SK-N-SH treated with all-trans-retinoic acid at 6 μM for 48 hours (cell line): ENCODE results near the gene DENND1B.
A peak's percentile ranks its signal among the peaks of the same experiment; 100 is the strongest.

Experiments
- ATAC-seq: fragments of 200-7000 bp; cut with Tn5 transposase; 3 replicates; pipeline ENCODE4 v1.9.1; 2020; ENCODE audit warnings: mild to moderate bottlenecking, moderate library complexity
- BACH2 ChIP-seq: fragments of 250-450 bp; sonication (Bioruptor Pico); IDR thresholded peaks from 2 replicates; pipeline ENCODE4 v1.9.0; 2021; ENCODE audit warnings: mild to moderate bottlenecking, borderline replicate concordance
- CREB5 ChIP-seq: fragments of 250-450 bp; sonication (Bioruptor Pico); IDR thresholded peaks from 2 replicates; pipeline ENCODE4 v1.5.1; 2020; ENCODE audit warnings: low read depth, mild to moderate bottlenecking, moderate library complexity
- CSDC2 ChIP-seq: fragments of 250-450 bp; sonication (Bioruptor Pico); IDR thresholded peaks from 2 replicates; pipeline ENCODE4 v1.5.0; 2020; ENCODE audit warnings: mild to moderate bottlenecking, moderate library complexity
- CSRNP3 ChIP-seq: fragments of 250-450 bp; sonication (Bioruptor Pico); IDR thresholded peaks from 2 replicates; pipeline ENCODE4 v1.5.1; 2021; ENCODE audit warnings: mild to moderate bottlenecking, moderate library complexity
- GLIS3 ChIP-seq: fragments of 250-450 bp; sonication (Bioruptor Pico); IDR thresholded peaks from 2 replicates; pipeline ENCODE4 v1.5.0; 2020; ENCODE audit warnings: mild to moderate bottlenecking, moderate library complexity
- ISL1 ChIP-seq: fragments of 250-450 bp; sonication (Bioruptor Pico); IDR thresholded peaks from 2 replicates; pipeline ENCODE4 v2.1.2; 2022; ENCODE audit warnings: mild to moderate bottlenecking, moderate library complexity
- OSR1 ChIP-seq: fragments of 250-450 bp; sonication (Bioruptor Pico); IDR thresholded peaks from 2 replicates; pipeline ENCODE4 v1.8.0; 2022; ENCODE audit warnings: moderate library complexity, mild to moderate bottlenecking, inconsistent platforms
- PATZ1 ChIP-seq: fragments of 250-450 bp; sonication (Bioruptor Pico); IDR thresholded peaks from 2 replicates; pipeline ENCODE4 v1.8.0; 2020; ENCODE audit warnings: mild to moderate bottlenecking, moderate library complexity, borderline replicate concordance
- PPARA ChIP-seq: fragments of 250-450 bp; sonication (Bioruptor Pico); IDR thresholded peaks from 2 replicates; pipeline ENCODE4 v1.5.0; 2020; ENCODE audit warnings: mild to moderate bottlenecking, borderline replicate concordance
- RARB ChIP-seq: fragments of 250-450 bp; sonication (Bioruptor Pico); IDR thresholded peaks from 2 replicates; pipeline ENCODE4 v1.8.0; 2021; ENCODE audit warnings: mild to moderate bottlenecking, moderate library complexity
- SNAI2 ChIP-seq: fragments of 250-450 bp; sonication (Bioruptor Pico); IDR thresholded peaks from 2 replicates; pipeline ENCODE4 v1.5.0; 2020; ENCODE audit warnings: mild to moderate bottlenecking, moderate library complexity
- TCF4 ChIP-seq: fragments of 250-450 bp; sonication (Bioruptor Pico); IDR thresholded peaks from 2 replicates; pipeline ENCODE4 v1.8.0; 2021; ENCODE audit warnings: mild to moderate bottlenecking, moderate library complexity, borderline replicate concordance
- TOX ChIP-seq: fragments of 250-450 bp; sonication (Bioruptor Pico); IDR thresholded peaks from 2 replicates; pipeline ENCODE4 v1.8.0; 2021; ENCODE audit warnings: mild to moderate bottlenecking, moderate library complexity, borderline replicate concordance
- ZC3H10 ChIP-seq: fragments of 250-450 bp; sonication (Bioruptor Pico); IDR thresholded peaks from 2 replicates; pipeline ENCODE4 v1.5.1; 2021; ENCODE audit warnings: mild to moderate bottlenecking, moderate library complexity
- ZNF8 ChIP-seq: fragments of 450-650 bp; formaldehyde crosslinking; IDR thresholded peaks from 2 replicates; pipeline ENCODE4 v1.5.0; 2020; ENCODE audit warnings: mild to moderate bottlenecking, moderate library complexity
- TF ChIP-seq, protein P1 (sequence below): fragments of 250-450 bp; sonication (Bioruptor Pico); IDR thresholded peaks from 2 replicates; pipeline ENCODE4 v1.8.0; 2021; ENCODE audit warnings: low read depth, mild to moderate bottlenecking, moderate library complexity, borderline replicate concordance

Gene DENND1B

DNA sequence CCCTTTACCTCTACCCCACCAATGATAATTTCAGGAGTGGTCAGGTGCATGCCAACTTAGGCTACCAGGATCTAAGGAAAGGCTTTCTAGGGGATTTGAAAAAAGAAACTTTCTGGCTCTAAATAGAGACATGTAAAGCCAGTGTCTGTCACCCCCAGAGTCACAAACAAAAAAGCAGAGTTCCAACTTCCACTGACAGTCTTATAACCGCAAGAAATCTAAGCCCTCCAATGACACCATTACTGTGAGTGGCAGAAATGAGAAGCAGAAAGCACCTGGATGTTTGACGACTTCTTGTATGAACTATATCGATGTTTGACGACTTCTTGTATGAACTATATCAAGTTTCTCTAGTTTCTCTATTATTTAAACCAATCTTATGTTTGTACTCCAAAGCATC is 6.0 kb downstream of the DENND1B start (continued):
- TF ChIP-seq PATZ1 (CRISPR knock-in tag): no peak
- no peak for TF ChIP-seq RARB (CRISPR knock-in tag)
- no peak for TF ChIP-seq PPARA (CRISPR knock-in tag)
- TF ChIP-seq ZC3H10 (CRISPR knock-in tag): no peak
- no peak for TF ChIP-seq SNAI2 (CRISPR knock-in tag)
- no peak for TF ChIP-seq CREB5 (CRISPR knock-in tag)
- no peak for TF ChIP-seq ISL1 (CRISPR knock-in tag)
- no peak for TF ChIP-seq TCF4 (CRISPR knock-in tag)
- no peak for TF ChIP-seq ZNF8 (CRISPR knock-in tag)
- no peak for TF ChIP-seq CSDC2
- no peak for TF ChIP-seq CSRNP3 (CRISPR knock-in tag)

DNA sequence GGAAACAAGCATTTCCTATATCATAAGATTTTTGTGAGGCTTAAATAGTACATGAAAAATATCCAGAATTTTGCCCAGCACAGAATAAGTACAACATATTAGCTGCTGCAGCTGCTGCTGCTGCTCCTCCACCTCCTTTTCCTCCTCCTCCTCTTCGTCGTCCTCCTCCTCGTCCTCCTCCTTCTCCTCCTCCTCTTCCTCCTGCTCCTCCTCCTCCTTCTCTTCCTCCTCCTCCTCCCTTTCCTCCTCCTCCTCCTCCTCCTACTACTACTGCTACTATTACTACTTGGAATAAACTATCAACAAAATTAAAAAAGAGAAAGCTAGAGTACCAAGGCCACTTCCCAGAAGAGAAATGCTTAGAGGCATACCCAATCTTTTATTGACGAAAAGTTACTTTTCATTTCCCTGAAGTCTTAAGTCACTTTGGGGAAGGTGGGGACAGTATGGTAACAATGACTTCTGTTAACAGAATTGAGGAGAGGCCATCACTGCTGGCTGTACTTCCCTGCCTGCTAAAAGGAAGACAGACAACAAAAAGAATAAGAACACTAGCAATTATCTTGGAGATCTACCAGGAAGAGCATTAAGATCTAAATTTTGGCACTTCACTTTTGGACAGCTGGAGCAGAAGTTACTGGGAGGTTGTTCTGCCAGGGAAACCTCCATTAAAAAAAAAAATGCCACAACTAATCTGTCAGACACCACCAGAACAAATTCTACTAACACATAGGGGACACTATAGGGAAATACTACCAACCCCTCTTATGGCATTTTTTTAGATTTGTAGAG is 7.1 kb downstream of the DENND1B start:
- TF ChIP-seq, protein P1, sequence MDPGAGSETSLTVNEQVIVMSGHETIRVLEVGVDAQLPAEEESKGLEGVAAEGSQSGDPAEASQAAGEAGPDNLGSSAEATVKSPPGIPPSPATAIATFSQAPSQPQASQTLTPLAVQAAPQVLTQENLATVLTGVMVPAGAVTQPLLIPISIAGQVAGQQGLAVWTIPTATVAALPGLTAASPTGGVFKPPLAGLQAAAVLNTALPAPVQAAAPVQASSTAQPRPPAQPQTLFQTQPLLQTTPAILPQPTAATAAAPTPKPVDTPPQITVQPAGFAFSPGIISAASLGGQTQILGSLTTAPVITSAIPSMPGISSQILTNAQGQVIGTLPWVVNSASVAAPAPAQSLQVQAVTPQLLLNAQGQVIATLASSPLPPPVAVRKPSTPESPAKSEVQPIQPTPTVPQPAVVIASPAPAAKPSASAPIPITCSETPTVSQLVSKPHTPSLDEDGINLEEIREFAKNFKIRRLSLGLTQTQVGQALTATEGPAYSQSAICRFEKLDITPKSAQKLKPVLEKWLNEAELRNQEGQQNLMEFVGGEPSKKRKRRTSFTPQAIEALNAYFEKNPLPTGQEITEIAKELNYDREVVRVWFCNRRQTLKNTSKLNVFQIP (CRISPR knock-in tag): no peak
- TF ChIP-seq TOX (CRISPR knock-in tag) (no peak), OSR1 (CRISPR knock-in tag) (no peak), CSRNP3 (CRISPR knock-in tag) (no peak), GLIS3 (CRISPR knock-in tag) (no peak), PATZ1 (CRISPR knock-in tag) (no peak), CSDC2 (no peak), ISL1 (CRISPR knock-in tag) (no peak), BACH2 (CRISPR knock-in tag) (no peak), RARB (CRISPR knock-in tag) (no peak)
- ATAC-seq: peak; percentile 33; the same call in 2 of the 3 replicates

GRCh38 chr1:197763769-197764168 is 11.5 kb downstream of the DENND1B start:
- TF ChIP-seq CSDC2 (no peak), CREB5 (CRISPR knock-in tag) (no peak), RARB (CRISPR knock-in tag) (no peak), TCF4 (CRISPR knock-in tag) (no peak), ISL1 (CRISPR knock-in tag) (no peak), GLIS3 (CRISPR knock-in tag) (no peak), OSR1 (CRISPR knock-in tag) (no peak), BACH2 (CRISPR knock-in tag) (no peak), ZNF8 (CRISPR knock-in tag) (no peak)
- no peak for ATAC-seq
